MCF 10A (cell line): ENCODE results near the gene LTBP3. TPM values are rescaled to one million over a fixed set of nuclear protein-coding genes. Genes with fewer than 3 reads are reported as not detected.
"Not testable (repeated sequence)": the region's sequence is repeated elsewhere in the genome, so short reads cannot be mapped to it uniquely, and the experiment has no call there.

Source experiments
- BruUV-seq: library from RNA; stranded (reverse); fragments of 400-500 nt; replicated peaks from 2 replicates; lab custom pipeline; 2021; lab: Mats Ljungman, UMichigan
- CTCF ChIA-PET: fragments of 300-600 bp; sonication (Branson Sonifier 250); formaldehyde crosslinking; extraction: SDS; loops from one replicate; lab custom pipeline; 2021; ENCODE audit warnings: antibody characterized with exemption, inconsistent platforms; lab: Yijun Ruan, JAX
- POLR2A ChIA-PET: fragments of 300-600, 350-650 bp; sonication (Branson Sonifier 250); formaldehyde crosslinking; extraction: SDS; loops from one replicate; lab custom pipeline; 2020; ENCODE audit warnings: antibody characterized with exemption, inconsistent platforms; lab: Yijun Ruan, JAX
- DNase-seq: peaks from one replicate; pipeline ENCODE4 v3.0.0-alpha.2; 2018; ENCODE audit not compliant: unreplicated experiment
- H3K27ac Mint-ChIP-seq: one replicate; pipeline ENCODE4 v1.8.0; 2022; ENCODE audit warnings: mild to moderate bottlenecking, low read depth, mixed read lengths; ENCODE audit not compliant: unreplicated experiment
- H3K27me3 Mint-ChIP-seq: one replicate; pipeline ENCODE4 v1.8.0; 2022; ENCODE audit warnings: mixed read lengths; ENCODE audit not compliant: insufficient read depth, unreplicated experiment
- H3K36me3 Mint-ChIP-seq: one replicate; pipeline ENCODE4 v1.8.0; 2022; ENCODE audit warnings: mild to moderate bottlenecking, moderate library complexity, mixed read lengths; ENCODE audit not compliant: insufficient read depth, unreplicated experiment
- H3K4me1 Mint-ChIP-seq: one replicate; pipeline ENCODE4 v1.8.0; 2022; ENCODE audit warnings: mixed read lengths; ENCODE audit not compliant: insufficient read depth, unreplicated experiment
- H3K4me3 Mint-ChIP-seq: one replicate; pipeline ENCODE4 v1.8.0; 2022; ENCODE audit warnings: mild to moderate bottlenecking, moderate library complexity, mixed read lengths; ENCODE audit not compliant: unreplicated experiment
- H3K9me3 Mint-ChIP-seq: one replicate; pipeline ENCODE4 v1.8.0; 2022; ENCODE audit warnings: mixed read lengths; ENCODE audit not compliant: unreplicated experiment
- CTCF ChIP-seq: fragments of 200-600 bp; IDR thresholded peaks from one replicate; pipeline ENCODE4 v1.8.0; 2022; ENCODE audit warnings: antibody characterized with exemption, mild to moderate bottlenecking; ENCODE audit not compliant: unreplicated experiment
- intact Hi-C: fragments of 100-400 bp; cut with micrococcal nuclease; formaldehyde crosslinking; loops from 2 replicates; pipeline ENCODE4 v1.14.1; 2022
- total RNA-seq: library from RNA; stranded (reverse); gene quantifications from 2 replicates; pipeline ENCODE4 v1.2.3, GENCODE V29; 2022

Gene LTBP3
- total RNA-seq, 1 experiment from 2014 or later, result 10.6 TPM

- peaks cover 58% of the 10 kb centered on the region for H3K36me3 Mint-ChIP-seq
- H3K4me3 Mint-ChIP-seq, result peak within 1 kb of the TSS; percentile 97
- peak; percentile 97 for DNase-seq
- intact Hi-C loops, result no loop called here
- POLR2A ChIA-PET, result interaction anchor here (0.5 to 4.8 kb wide), 25 partner anchors 10 to 360 kb away, joined by 3 to 103 read pairs (median 4); partner anchors contain the start of genes CFL1, KAT5, LTBP3 and MALAT1
- CTCF ChIA-PET, result interaction anchor here (0.5 to 2.8 kb wide), 6 partner anchors 9 to 79 kb away, joined by 3 to 51 read pairs (median 3); no protein-coding TSS in a partner anchor
- no peaks in the 10 kb centered on the region for H3K9me3 Mint-ChIP-seq
- H3K4me1 Mint-ChIP-seq, result peaks cover 31% of the 10 kb centered on the region
- peak; percentile 41 for TF ChIP-seq CTCF
- H3K27ac Mint-ChIP-seq, result peak within 1 kb of the TSS; percentile 96
- TSS peak; percentile 67 for BruUV-seq
- no peaks in the 10 kb centered on the region for H3K27me3 Mint-ChIP-seq
These were observed 12.1 kb upstream of the LTBP3 start, which contains the start of gene ZNRD2 for GRCh38 chr11:65569973-65570918. Gene ZNRD2, plus strand, starts transcription at chr11:65570477. Its CDS starts 15 bp downstream, at chr11:65570492.

GRCh38 chr11:65569164-65569972, 11.2 kb upstream of the LTBP3 start:
- no peaks in the 10 kb centered on the region for H3K27me3 Mint-ChIP-seq
- POLR2A ChIA-PET, result interaction anchor here (0.5 to 4.8 kb wide), 13 partner anchors 9 to 289 kb away, joined by 3 to 103 read pairs (median 6); partner anchors contain the start of genes CFL1, MALAT1, MAP3K11 and PCNX3

GRCh38 chr11:65565624-65566453, 7.7 kb upstream of the LTBP3 start:
- no peak for DNase-seq
- no peaks in the 10 kb centered on the region for H3K9me3 Mint-ChIP-seq
- H3K27me3 Mint-ChIP-seq, result no peaks in the 10 kb centered on the region
- no peak overlapping the region for H3K4me3 Mint-ChIP-seq
- peaks cover 29% of the 10 kb centered on the region for H3K36me3 Mint-ChIP-seq
- TF ChIP-seq CTCF, result no peak
- POLR2A ChIA-PET, result interaction anchor here (0.8 to 1.0 kb wide), 3 partner anchors 25 to 431 kb away, joined by 3 to 4 read pairs (median 3); no protein-coding TSS in a partner anchor
- CTCF ChIA-PET, result interaction anchor here (0.6 to 3.9 kb wide), 7 partner anchors 25 to 252 kb away, joined by 3 to 19 read pairs (median 3); no protein-coding TSS in a partner anchor
- H3K27ac Mint-ChIP-seq, result peak overlapping the region; percentile 51
- no TSS peak for BruUV-seq
- H3K4me1 Mint-ChIP-seq, result peaks cover 20% of the 10 kb centered on the region
- intact Hi-C loops, result no loop called here

More at GRCh38 chr11:65569164-65569972, 11.2 kb upstream of the LTBP3 start:
- Mint-ChIP-seq H3K4me3 (peak overlapping the region; percentile 97), H3K4me1 (peaks cover 24% of the 10 kb centered on the region), H3K27ac (peak overlapping the region; percentile 96), H3K36me3 (peaks cover 51% of the 10 kb centered on the region), H3K9me3 (no peaks in the 10 kb centered on the region)
- intact Hi-C loops, result no loop called here
- DNase-seq, result no peak
- TF ChIP-seq CTCF, result no peak
- CTCF ChIA-PET, result interaction anchor here (0.6 to 3.9 kb wide), 2 partner anchors 28 to 29 kb away, joined by 3 to 19 read pairs; no protein-coding TSS in a partner anchor
- no TSS peak for BruUV-seq

- Mint-ChIP-seq H3K4me1 (peaks cover 28% of the 10 kb centered on the region), H3K36me3 (peaks cover 21% of the 10 kb centered on the region)
- ChIA-PET CTCF (interaction anchor here (0.7 to 0.9 kb wide), 4 partner anchors 8 to 437 kb away, joined by 3 to 7 read pairs (median 4); partner anchors contain the start of genes BANF1 and FAM89B), POLR2A (interaction anchor here (0.6 to 1.0 kb wide), 3 partner anchors 19 to 44 kb away, joined by 3 to 4 read pairs (median 3); no protein-coding TSS in a partner anchor)
- H3K9me3 Mint-ChIP-seq, H3K27me3 Mint-ChIP-seq, DNase-seq, BruUV-seq, H3K27ac Mint-ChIP-seq, H3K4me3 Mint-ChIP-seq, intact Hi-C loops: not testable (repeated sequence)
These were observed 6.9 kb upstream of the LTBP3 start for GRCh38 chr11:65564879-65565559.
